Fibroblast of the conjunctiva (primary cell): ENCODE results near the gene TRAF1.
"Not testable (repeated sequence)": the region's sequence is repeated elsewhere in the genome, so short reads cannot be mapped to it uniquely, and the experiment has no call there.

ENCODE experiments used
- DNase-seq: peaks from one replicate; pipeline ENCODE4 v3.0.0-alpha.2; 2010; ENCODE audit warnings: low read depth

The TRAF1 gene

GRCh38 chr9:120926397-120926928, at the start of gene TRAF1:
TRAF1 (minus strand) TSS chr9:120926796; CDS start chr9:120926075, 721 bp downstream.
- no peak for DNase-seq

GRCh38 chr9:120974921-120975320, 48.3 kb upstream of the TRAF1 start:
- DNase-seq = no peak

DNA sequence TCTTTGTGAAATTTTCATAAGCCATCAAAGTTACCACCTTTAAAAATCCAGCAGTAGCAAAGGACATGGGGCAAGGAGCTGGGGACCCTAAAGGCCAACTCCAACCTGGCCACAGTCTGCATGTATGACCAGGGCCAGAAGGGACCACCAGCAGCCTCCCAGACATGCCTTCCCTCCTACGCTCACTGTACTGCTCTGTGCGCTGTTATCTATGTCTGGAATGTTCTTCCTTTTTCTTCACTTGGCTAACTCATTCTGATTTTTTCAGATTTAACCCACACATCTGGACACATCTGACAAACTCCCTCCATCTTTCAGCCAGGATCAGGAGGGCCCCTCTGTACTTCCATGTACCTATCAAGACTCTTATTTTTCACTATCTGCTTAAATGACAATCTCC, 47.6 kb upstream of the TRAF1 start:
- no peak for DNase-seq

- DNase-seq = no peak
Observed at GRCh38 chr9:120971938-120972337, 45.3 kb upstream of the TRAF1 start.

- DNase-seq = not testable (repeated sequence)
Observed at GRCh38 chr9:120971471-120971870, 44.9 kb upstream of the TRAF1 start.

DNA sequence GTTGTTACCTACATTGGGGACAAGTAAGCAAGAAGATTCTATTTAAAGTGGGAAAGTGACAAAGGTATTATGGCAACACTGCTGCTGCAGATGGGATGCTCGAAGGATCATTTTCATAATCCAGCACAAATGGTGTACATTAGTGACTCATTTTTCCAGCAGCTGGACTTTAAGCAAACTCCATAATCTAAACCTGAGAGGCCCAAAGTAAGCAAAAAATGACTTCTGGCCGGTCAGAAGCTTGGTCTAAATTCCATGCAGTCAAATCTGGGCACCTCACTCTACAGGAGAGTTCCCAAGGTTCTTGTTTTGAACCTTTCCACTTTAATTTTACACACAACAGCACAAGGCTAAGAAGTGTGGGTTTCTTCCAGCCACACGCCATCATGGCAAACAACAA, 43.6 kb upstream of the TRAF1 start:
- DNase-seq = peak; percentile 34

DNA sequence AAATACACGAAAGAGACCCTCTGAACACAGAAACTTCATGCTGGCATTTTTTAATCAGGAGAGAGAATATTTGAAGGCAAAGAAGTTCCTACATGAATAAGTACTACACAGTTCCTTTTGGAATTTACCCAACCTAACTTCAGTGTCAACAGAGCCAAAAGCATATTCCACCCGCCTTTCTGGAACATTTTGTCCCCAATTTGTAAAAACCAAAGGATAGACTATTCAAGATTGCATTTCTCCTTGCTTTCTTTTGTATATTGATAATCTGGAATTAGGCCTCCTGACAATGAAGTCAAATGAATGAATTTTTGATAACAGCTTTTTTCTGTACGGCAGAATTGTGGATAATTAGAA, 39.4 kb upstream of the TRAF1 start:
- no peak for DNase-seq

DNA sequence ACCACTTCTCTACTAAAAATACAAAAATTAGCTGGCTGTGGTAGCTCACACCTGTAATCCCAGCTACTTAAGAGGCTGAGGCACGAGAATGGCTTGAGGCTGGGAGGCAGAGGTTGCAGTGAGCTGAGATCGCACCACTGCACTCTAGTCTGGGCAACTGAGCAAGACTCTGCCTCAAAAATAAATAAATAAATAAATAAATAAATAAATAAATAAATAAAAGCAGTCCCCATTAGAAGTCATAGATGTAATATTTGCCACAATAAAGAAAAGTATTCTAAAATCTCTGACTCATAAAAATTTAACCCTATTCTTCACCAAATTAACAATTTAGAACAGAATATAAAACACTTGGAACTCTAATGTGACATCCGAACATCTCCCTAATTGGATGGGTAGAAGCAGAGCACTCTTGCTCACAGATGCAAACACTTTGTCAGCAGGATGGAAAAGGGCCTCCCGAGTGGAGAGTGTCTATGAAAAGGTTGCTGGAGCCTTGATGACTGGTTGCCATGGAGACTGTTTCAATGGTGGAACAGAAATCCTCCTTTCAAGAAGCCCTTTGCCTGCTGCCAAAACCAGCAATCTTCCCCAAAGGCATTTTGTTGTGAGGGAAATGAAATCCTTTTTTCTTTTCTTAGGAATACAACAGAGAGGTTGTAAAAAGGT, 38.9 kb upstream of the TRAF1 start:
- DNase-seq = peak; percentile 43

DNA sequence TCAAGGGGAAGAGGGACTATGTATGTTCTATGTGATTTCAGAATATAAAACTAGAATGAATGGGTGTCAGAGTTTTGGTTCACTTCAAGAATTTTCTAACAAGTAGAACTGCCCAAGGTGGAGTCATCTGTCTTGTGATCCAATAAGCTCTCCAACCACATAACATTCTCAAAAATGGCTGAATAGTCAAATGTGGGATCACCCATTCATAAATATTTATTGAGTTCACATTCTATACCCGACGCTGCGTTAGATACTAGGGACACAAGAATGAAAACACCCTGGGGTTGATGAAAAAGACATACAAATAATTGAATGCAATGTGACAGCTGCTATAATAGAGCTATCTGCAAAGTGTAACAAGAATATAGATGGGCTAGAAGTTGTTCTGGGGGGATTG, 35.3 kb upstream of the TRAF1 start:
- DNase-seq = no peak

DNA sequence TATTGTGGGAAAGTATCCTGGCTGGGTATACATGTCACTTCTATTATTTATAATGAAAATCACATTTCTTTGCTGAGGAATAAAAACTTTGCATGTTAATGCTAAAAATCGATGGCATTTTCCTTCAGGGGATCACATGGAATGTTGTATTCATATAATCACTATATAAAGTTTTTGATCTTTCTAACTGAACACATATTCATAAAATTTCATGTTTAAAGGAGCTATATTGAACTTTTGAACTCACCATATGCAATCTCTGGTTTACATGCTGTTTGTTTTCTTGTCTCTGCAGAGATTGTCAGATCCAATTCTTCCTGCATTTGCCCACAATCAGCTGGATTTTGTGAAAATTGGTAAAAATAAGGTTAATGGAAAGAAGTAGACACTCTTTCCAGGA, 33.4 kb upstream of the TRAF1 start:
- DNase-seq = no peak

GRCh38 chr9:120956862-120957261, 30.3 kb upstream of the TRAF1 start:
- DNase-seq = no peak

DNA sequence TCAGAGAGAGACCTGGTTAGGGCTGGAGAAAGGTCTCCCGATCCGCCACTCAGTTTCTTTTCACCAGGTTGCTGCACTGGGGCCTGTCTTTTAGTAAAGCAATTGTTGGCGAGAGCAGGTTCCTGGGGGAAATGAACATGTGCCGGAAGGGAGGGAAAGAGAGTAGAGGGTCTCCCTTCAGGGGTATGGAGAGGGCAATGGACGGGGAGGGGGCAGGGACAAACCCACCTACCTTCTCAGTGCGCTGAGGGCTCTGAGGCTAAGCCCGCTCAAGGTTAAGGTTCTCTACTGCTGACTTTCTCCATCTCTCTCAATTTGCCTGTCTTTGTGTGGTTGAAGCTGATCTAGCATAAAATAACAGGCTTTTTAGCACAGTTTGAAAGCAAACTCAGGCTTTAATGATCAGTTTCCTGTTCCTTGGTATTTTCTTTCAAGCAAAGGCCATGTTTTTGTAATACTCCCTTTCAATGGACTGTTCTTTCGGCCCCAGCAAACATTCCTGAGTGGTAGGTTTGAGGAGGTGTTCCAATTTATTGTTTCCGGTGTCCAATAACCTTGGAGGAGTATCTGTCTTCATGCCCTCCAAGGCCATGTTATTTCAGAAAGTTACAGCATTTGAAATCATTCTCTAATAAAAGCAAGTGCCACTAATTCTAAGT, 25.5 kb upstream of the TRAF1 start:
- no peak for DNase-seq

DNA sequence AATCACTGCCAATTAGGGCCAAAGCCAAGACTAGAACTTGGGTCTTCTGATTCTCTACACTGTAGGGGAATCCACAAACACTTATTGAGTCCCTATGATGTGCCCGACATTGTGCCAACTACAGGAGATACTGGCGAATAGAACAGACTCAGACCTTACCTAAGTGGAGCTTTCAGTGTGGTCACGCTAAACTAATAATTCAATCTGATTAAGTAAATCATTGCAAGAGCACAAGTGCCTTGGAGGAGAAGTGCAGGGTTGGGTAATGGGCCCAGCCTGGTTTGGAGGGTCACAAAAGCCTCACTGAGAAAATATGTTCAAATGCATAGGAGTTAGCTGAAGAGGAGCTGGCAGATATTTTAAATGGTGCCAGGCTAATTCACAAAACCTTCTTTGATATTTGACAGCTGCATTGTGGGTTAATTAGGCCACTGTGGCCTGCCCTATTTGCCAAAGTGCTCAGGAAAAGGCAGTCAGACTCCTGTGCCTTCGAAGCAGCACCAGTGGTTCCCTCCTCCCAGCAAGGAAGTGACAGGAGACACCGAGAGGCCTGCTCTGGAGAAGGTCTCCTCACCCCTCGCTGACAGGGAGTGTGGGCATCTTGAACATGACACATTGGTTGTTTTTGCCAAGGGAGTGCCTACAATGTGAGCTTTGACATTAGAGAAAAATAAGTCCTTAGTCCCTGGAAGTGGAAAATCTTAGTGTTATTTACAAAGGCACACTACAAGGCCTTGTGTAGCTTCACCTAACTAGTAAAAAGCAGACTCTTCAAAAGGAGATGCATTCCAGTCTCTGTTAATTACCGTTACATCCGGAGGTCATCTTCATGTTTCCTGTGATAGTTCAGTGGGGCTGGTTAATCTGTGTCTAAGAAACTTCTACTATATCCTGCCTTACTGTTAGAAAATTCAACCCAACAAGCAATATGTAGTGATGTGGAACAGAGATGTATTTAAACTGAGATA, 24.1 kb upstream of the TRAF1 start:
- no peak for DNase-seq

- no peak for DNase-seq
Observed at GRCh38 chr9:120949290-120949689, 22.7 kb upstream of the TRAF1 start.

- no peak for DNase-seq
Observed at GRCh38 chr9:120948824-120949223, 22.2 kb upstream of the TRAF1 start.

- no peak for DNase-seq
Observed at GRCh38 chr9:120947222-120947621, 20.6 kb upstream of the TRAF1 start.

DNA sequence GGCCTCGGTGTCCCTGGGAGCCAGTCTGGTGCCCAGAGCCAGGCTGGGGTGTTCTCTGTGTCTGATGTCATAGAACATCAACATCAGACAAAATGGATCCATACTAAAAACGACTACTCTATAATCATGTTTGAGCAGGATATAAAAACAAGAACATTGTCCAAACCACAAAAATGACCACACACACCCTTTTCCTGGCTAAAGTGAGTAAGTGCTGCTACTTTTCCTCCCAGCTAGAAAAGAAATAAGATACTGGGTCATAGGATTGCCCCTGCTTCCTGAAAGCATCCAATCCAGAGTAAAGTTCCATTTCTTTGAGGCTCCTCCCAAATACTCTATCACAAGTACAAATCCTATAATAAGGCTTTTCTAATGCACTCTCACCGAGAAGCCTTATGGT, 19.7 kb upstream of the TRAF1 start:
- peak; percentile 55 for DNase-seq

GRCh38 chr9:120944948-120945347, 18.4 kb upstream of the TRAF1 start:
- DNase-seq = no peak

DNA sequence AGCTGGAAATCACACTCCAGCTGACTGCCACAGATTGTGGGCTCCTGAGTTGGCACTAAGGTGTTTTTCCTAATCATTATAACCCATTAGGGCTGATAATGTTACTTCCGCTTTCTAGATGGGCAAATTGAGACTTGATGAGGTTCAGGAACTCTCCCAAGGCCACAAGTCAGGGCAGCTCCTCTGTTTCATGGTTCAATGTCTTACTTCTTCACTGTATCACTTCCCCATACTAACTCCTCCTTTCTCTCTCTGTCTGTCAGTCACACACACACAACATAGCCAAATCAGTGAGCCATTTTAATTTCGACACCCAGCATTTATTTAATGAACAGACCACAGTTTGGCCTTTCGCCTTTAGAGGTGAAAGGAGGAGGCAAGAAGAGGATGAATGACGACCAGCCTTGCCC, 17.8 kb upstream of the TRAF1 start:
- no peak for DNase-seq

GRCh38 chr9:120942186-120943001, 15.8 kb upstream of the TRAF1 start:
- peak; percentile 27 for DNase-seq

GRCh38 chr9:120941046-120941770, 14.6 kb upstream of the TRAF1 start:
- peak; percentile 28 for DNase-seq
